Pancreas (tissue), 10 donors: ENCODE measurements around the gene TOP2B. TPM values are rescaled to one million over a fixed set of nuclear protein-coding genes. Genes with fewer than 3 reads are reported as not detected.

ENCODE experiments used
- ATAC-seq, 4 donors: fragments of 200-7000 bp; cut with Tn5 transposase; one replicate each; pipeline versions ENCODE4 v1.8.0 to v1.9.1; 2020; ENCODE audit warnings: mild to moderate bottlenecking in 4 of 4, moderate library complexity in 4 of 4
- DNase-seq, 6 donors: peaks; one replicate each; pipeline ENCODE4 v3.0.0-alpha.2; 2020
- FAIRE-seq: peaks from 2 replicates; lab custom pipeline; 2012; peaks lifted over from hg19 to GRCh38; lab: Jason Lieb, UNC
- H3K27ac ChIP-seq, 4 donors: fragments of 200-600 bp; sonication (generic); 1 replicate in 3 of 4; 2 replicates in 1 of 4; pipeline versions ENCODE4 v1.5.0 to v1.8.0; 2020
- H3K27me3 ChIP-seq, 4 donors: fragments of 200-600 bp; one replicate each; pipeline ENCODE4 v1.8.0; 2021
- H3K36me3 ChIP-seq, 3 donors: fragments of 200-600 bp; sonication (generic) in 1 of 3; one replicate each; pipeline versions ENCODE4 v1.5.0 to v1.8.0; 2020 to 2021
- H3K4me1 ChIP-seq, 3 donors: fragments of 200-600 bp; one replicate each; pipeline ENCODE4 v1.8.0; 2021
- H3K4me3 ChIP-seq, 4 donors: fragments of 200-600 bp; sonication (generic) in 2 of 4; one replicate each; pipeline versions ENCODE4 v1.5.0 to v1.8.0; 2020 to 2021
- H3K9me3 ChIP-seq, 4 donors: fragments of 200-600 bp; one replicate each; pipeline ENCODE4 v1.8.0; 2021
- CTCF ChIP-seq, 4 donors: fragments of 200-600 bp; sonication (generic) in 3 of 4; IDR thresholded peaks; one replicate each; pipeline versions ENCODE4 v1.5.0 to v1.8.0; 2021; ENCODE audit warnings: antibody characterized with exemption in 4 of 4
- WGBS, 2 donors: extraction: QIAGEN DNeasy Blood & Tissue Kit; methylation state at CpG; one replicate each; pipeline ENCODE4 v1.1.7; 2013; 5-methylcytosine and 5-hydroxymethylcytosine counted together
- intact Hi-C, 3 donors: fragments of 100-400 bp; cut with DNase I; formaldehyde crosslinking; loops; one replicate each; pipeline versions ENCODE4 v1.11.1 to v1.14.2; 2022
- polyA plus RNA-seq, 2 donors: library from polyadenylated mRNA; stranded (reverse); fragments of 200-250 nt; gene quantifications; one replicate each; pipeline ENCODE4 v1.2.3, GENCODE V29; 2013
- total RNA-seq, 6 donors: library from RNA; stranded (reverse); fragmentation: NEBNext Ultra II Directional in 4 of 6; extraction: Animal tissue kit (Norgen Biotek cat#: 25700) in 4 of 6; gene quantifications; one replicate each; pipeline versions ENCODE4 v1.2.1 to v1.2.4, GENCODE V29; 2021 to 2023
- donor health status: healthy with polysubstance abuse.
- donor health status: DM: no; HTN: no; CAD: no; lungs with moderate emphysema.
- donor health status: DM: no; HTN: no; CAD: no.
- donor health status: control.
- donor health status: control.
- donor health status: Bipolar disorder and iron deficiency.
- donor health status: DM: yes; HTN: yes; CAD: no.
- donor health status: DM: no; HTN: no; CAD: no.
- donor health status: DM: no; HTN: no; CAD: no.
- donor health status: DM: yes; HTN: yes; CAD: no.

TOP2B gene
- total and polyA plus RNA-seq, 8 donors: 17.7 to 67.7 (median 40.2) TPM

DNA sequence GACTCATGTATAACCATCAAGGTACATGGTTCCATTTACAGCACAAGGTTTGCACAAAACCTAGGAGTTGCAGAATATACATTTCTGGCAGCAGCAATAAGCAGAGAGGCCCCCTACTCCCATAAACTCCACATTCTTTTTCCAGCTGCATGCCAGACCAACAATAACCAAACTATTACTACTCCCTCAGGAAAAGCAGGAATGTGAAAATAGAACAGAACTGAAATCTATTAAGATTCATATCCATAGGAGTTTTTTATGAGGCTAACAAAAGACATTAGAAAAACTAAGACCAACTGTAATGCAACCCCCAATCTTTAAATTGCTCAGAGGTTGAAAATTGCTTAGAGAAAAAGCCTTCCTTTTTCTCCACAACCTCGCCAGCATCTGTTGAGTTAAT, 27.6 kb upstream of the TOP2B start:
- Histone ChIP-seq H3K27ac (no peak overlapping the region), H3K36me3 (no peaks in the 10 kb centered on the region), H3K4me1 (no peaks in the 10 kb centered on the region), H3K4me3 (no peak overlapping the region), H3K9me3 (no peaks in the 10 kb centered on the region), H3K27me3 (no peaks in the 10 kb centered on the region)
- ATAC-seq: no peak
- intact Hi-C loops: no loop called here
- no peak for TF ChIP-seq CTCF (IDR thresholded peaks at IDR 0.05)
- 80 to 81% methylated on average over 1 of the region's 1 CpG for WGBS, 2 donors
- FAIRE-seq: no peak
- DNase-seq: no peak

DNA sequence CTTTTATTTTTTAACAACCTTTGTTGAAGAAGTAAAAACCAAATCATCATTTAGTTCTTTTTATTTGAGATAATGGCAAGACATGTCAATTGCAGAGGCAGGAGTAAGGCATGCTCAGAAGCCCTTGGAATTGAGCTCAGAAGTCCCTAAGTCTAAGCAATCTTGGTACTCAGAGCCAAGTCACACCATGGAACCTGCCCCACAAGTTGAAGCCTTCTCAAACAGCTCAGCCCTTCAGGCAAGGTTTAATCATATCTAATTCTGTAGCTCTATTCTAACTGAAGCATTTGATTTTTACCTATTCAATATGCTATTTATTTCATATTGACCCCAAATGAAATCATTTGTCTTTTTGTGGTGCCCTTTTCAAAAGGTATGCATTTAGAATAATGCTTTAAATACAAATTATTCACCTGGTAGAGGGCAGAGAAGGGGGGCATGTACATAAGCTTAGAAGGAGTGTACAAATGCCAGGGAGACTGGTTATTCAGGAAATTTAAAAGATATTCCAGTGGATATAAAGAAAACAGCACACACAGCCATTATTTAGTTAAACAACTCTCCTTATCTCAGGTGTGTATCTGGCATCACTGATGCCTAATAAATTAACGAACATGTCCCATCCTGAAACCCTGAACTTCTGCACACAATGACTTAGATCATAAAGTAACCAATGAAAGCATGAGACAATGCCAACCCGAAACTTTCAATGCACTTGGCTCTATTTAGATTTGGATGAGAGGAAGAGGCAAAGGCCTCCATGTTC, 26.2 kb upstream of the TOP2B start:
- no peak overlapping the region for H3K27ac ChIP-seq
- FAIRE-seq: no peak
- ATAC-seq: no peak
- WGBS, 2 donors: 60 to 68% methylated on average over 2 of the region's 2 CpGs
- no peaks in the 10 kb centered on the region for H3K9me3 ChIP-seq
- no peak for DNase-seq
- H3K4me1 ChIP-seq: no peaks in the 10 kb centered on the region
- no peak overlapping the region for H3K4me3 ChIP-seq
- intact Hi-C loops: no loop called here
- H3K27me3 ChIP-seq: no peaks in the 10 kb centered on the region
- no peaks in the 10 kb centered on the region for H3K36me3 ChIP-seq
- no peak for TF ChIP-seq CTCF (IDR thresholded peaks at IDR 0.05)

DNA sequence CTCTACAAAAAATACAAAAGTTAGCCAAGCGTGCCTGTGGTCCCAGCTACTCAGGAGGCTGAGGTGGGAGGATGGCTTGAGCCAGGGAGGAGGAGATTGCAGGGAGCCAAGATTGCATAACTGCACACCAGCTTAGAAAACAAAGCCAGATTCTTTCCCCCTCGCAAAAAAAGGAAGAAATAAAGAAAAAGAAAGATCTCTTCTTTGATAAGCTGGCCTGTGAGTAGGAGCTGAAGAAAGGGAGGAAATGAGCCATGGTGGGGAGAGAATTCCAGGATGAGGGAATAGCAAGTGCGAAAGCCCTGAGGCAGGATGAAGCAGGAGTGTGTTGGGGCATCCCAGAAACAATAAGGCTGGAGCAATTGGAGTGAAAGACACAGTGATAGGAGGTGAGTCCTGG, 24.5 kb upstream of the TOP2B start:
- intact Hi-C loops: no loop called here
- FAIRE-seq: no peak

DNA sequence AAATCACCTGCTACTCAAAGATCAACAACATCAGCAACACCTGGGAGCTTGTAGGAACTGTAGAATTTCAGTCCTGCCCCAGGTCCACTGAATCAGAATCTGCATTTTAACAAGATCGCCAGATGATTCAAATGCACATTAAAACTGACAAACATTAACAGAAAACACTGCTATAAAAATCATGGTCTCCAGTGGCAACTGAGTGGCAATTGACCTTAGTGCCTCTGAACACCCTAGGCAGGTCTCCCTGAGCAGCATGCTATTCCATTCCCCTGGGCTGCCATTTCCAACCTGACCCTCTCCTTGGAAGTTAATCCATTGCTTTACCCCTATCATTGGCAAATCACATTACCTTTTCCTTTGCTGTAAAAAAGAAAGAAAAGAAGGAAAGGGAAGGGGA, 23.0 kb upstream of the TOP2B start:
- no peak for TF ChIP-seq CTCF (IDR thresholded peaks at IDR 0.05)
- Histone ChIP-seq H3K4me3 (no peak overlapping the region), H3K27me3 (no peaks in the 10 kb centered on the region), H3K27ac (no peak overlapping the region), H3K4me1 (no peaks in the 10 kb centered on the region), H3K36me3 (no peaks in the 10 kb centered on the region), H3K9me3 (no peaks in the 10 kb centered on the region)
- FAIRE-seq: no peak
- intact Hi-C loops: no loop called here
- no peak for DNase-seq
- 56 to 67% methylated on average over 1 of the region's 1 CpG for WGBS, 2 donors
- no peak for ATAC-seq

More for the DNA sequence above, 24.5 kb upstream of the TOP2B start:
- no peaks in the 10 kb centered on the region for H3K27me3 ChIP-seq
- ATAC-seq (no peak), DNase-seq (no peak)
- no peak overlapping the region for H3K27ac ChIP-seq
- 72 to 74% methylated on average over 3 of the region's 3 CpGs for WGBS, 2 donors
- no peaks in the 10 kb centered on the region for H3K9me3 ChIP-seq
- H3K4me1 ChIP-seq: no peaks in the 10 kb centered on the region
- TF ChIP-seq CTCF (IDR thresholded peaks at IDR 0.05): no peak
- H3K36me3 ChIP-seq: no peaks in the 10 kb centered on the region
- H3K4me3 ChIP-seq: no peak overlapping the region

GRCh38 chr3:25686766-25687165, 22.1 kb upstream of the TOP2B start:
- 89 to 94% methylated on average over 23 of the region's 23 CpGs for WGBS, 2 donors
- DNase-seq: peak in 1 of 6 donors; percentile 45
- no peak overlapping the region for H3K4me3 ChIP-seq
- no peak overlapping the region for H3K27ac ChIP-seq
- no peaks in the 10 kb centered on the region for H3K9me3 ChIP-seq
- ATAC-seq: no peak
- TF ChIP-seq CTCF (IDR thresholded peaks at IDR 0.05): no peak
- FAIRE-seq: no peak
- H3K27me3 ChIP-seq: no peaks in the 10 kb centered on the region
- H3K36me3 ChIP-seq: no peaks in the 10 kb centered on the region
- intact Hi-C loops: no loop called here
- H3K4me1 ChIP-seq: no peaks in the 10 kb centered on the region
